HepG2 (cell line): ENCODE results near the gene MVK. TPM values are rescaled to one million over a fixed set of nuclear protein-coding genes. Genes with fewer than 3 reads are reported as not detected.

Experiments used
- ARID4A ChIP-seq: sonication (generic); formaldehyde crosslinking; IDR thresholded peaks from 2 replicates; pipeline ENCODE4 v1.5.0; 2020; ENCODE audit warnings: mild to moderate bottlenecking, missing genetic modification reagents, borderline replicate concordance
- EP300 ChIP-seq, 3 experiments: sonication (generic) in 1 of 3; formaldehyde crosslinking in 1 of 3; IDR thresholded peaks; 2 replicates each; pipeline versions ENCODE4 v1.5.1 to v1.6.1; 2011 to 2020; ENCODE audit warnings: low read depth in 2 of 3, low read length in 2 of 3, borderline replicate concordance in 1 of 3, improper control_type of control experiment in 1 of 3, mild to moderate bottlenecking in 1 of 3, missing genetic modification reagents in 1 of 3, moderate library complexity in 1 of 3
- HDAC1 ChIP-seq: sonication (generic); formaldehyde crosslinking; IDR thresholded peaks from 2 replicates; pipeline ENCODE4 v1.5.1; 2020; ENCODE audit warnings: mild to moderate bottlenecking, missing genetic modification reagents
- MTF2 ChIP-seq: sonication (generic); formaldehyde crosslinking; IDR thresholded peaks from 2 replicates; pipeline ENCODE4 v1.5.0; 2020; ENCODE audit warnings: missing genetic modification reagents, borderline replicate concordance
- NONO ChIP-seq, 2 experiments: fragments of 450-650 bp in 1 of 2; sonication (generic) in 1 of 2; formaldehyde crosslinking in 1 of 2; IDR thresholded peaks in 1 of 2; conservative IDR thresholded peaks in 1 of 2; 2 replicates each; pipeline versions ENCODE4 v1.6.1 to v1.8.0; 2017 to 2022; ENCODE audit warnings: mild to moderate bottlenecking in 1 of 2, missing genetic modification reagents in 1 of 2, moderate library complexity in 1 of 2
- PBX2 ChIP-seq: IDR thresholded peaks from 2 replicates; pipeline ENCODE4 v1.6.1; 2016; ENCODE audit warnings: control low read depth
- PITX1 ChIP-seq: sonication (generic); formaldehyde crosslinking; IDR thresholded peaks from 2 replicates; pipeline ENCODE4 v1.5.1; 2020; ENCODE audit warnings: mild to moderate bottlenecking, missing genetic modification reagents
- RFX5 ChIP-seq: IDR thresholded peaks from 2 replicates; pipeline ENCODE4 v1.6.1; 2011; ENCODE audit warnings: low read depth, low read length, improper control_type of control experiment
- SP5 ChIP-seq: IDR thresholded peaks from 2 replicates; pipeline ENCODE4 v1.6.1; 2016; ENCODE audit warnings: low read depth, borderline replicate concordance
- UBTF ChIP-seq: sonication (generic); formaldehyde crosslinking; IDR thresholded peaks from 2 replicates; pipeline ENCODE4 v1.4.0; 2020; ENCODE audit warnings: mild to moderate bottlenecking, missing genetic modification reagents
- ZFP91 ChIP-seq: sonication (generic); formaldehyde crosslinking; IDR thresholded peaks from 2 replicates; pipeline ENCODE4 v1.9.0; 2022; ENCODE audit warnings: missing genetic modification reagents, mild to moderate bottlenecking, borderline replicate concordance
- ZFY ChIP-seq: sonication (generic); formaldehyde crosslinking; IDR thresholded peaks from 2 replicates; pipeline ENCODE4 v1.4.0; 2020; ENCODE audit warnings: missing genetic modification reagents
- ZNF777 ChIP-seq: sonication (generic); formaldehyde crosslinking; IDR thresholded peaks from 2 replicates; pipeline ENCODE4 v1.4.0; 2020; ENCODE audit warnings: missing genetic modification reagents
- ZSCAN29 ChIP-seq: sonication (generic); formaldehyde crosslinking; conservative IDR thresholded peaks from 2 replicates; pipeline ENCODE4 v1.4.0; 2020; ENCODE audit warnings: mild to moderate bottlenecking, missing genetic modification reagents
- polyA plus RNA-seq, 8 experiments: library from polyadenylated mRNA; depleted of rRNA in 3 of 8; stranded (reverse) in 7 of 8; unstranded in 1 of 8; fragments of >200 nt; fragmentation: Illumina TruSeq in 4 of 8; extraction: Trizol in 4 of 8; gene quantifications; 2 replicates each; pipeline versions ENCODE4 v1.2.1 to v1.2.3, GENCODE V29; 2011 to 2016; ENCODE audit warnings: low read depth in 4 of 8, missing spikeins in 1 of 8, mixed read lengths in 1 of 8; ENCODE audit not compliant: insufficient read depth in 1 of 8
- total RNA-seq, 5 experiments: library from RNA; depleted of rRNA; stranded (reverse); fragments of >200 nt; fragmentation: Illumina TruSeq; extraction: Trizol; gene quantifications; 2 replicates each; pipeline ENCODE4 v1.2.3, GENCODE V29; 2016; ENCODE audit warnings: low read depth in 1 of 5

Gene MVK
- total and polyA plus RNA-seq, 2 of the 13 experiments (the other 11 are each of a cell fraction or from before 2014, with no cell fraction given), result 11.6 to 66.9 TPM

GRCh38 chr12:109606320-109607028 is 32.9 kb downstream of the MVK start (continued):
- peak; percentile 43; the same call in 1 of the 2 replicates for TF ChIP-seq ZFP91
- TF ChIP-seq PBX2 (CRISPR knock-in tag), result peak; percentile 51
- TF ChIP-seq ZSCAN29 (CRISPR knock-in tag), result peak; percentile 70; the same call in 1 of the 2 replicates
- no peak for TF ChIP-seq HDAC1 (CRISPR knock-in tag)
- peak; percentile 98 for TF ChIP-seq PITX1 (CRISPR knock-in tag)
- TF ChIP-seq ZFY (CRISPR knock-in tag), result peak; percentile 39; the same call in 1 of the 2 replicates
- TF ChIP-seq EP300 (IDR thresholded peaks at IDR 0.05; ENCODE audit: low read depth in 2 of 2, low read length in 2 of 2), result peak in 1 of 2 experiments; percentile 13; a peak in 1 of 4 replicates
- TF ChIP-seq EP300 (CRISPR knock-in tag; IDR thresholded peaks at IDR 0.05; ENCODE audit: borderline replicate concordance), result no peak
- TF ChIP-seq ZNF777 (CRISPR knock-in tag), result no peak
- TF ChIP-seq MTF2 (CRISPR knock-in tag), result 0 out of 2 replicates have a peak, but pooled peaks have one; percentile 74
- TF ChIP-seq SP5 (CRISPR knock-in tag), result 0 out of 2 replicates have a peak, but pooled peaks have one; percentile 24
- no peak for TF ChIP-seq RFX5
- TF ChIP-seq UBTF (CRISPR knock-in tag), result peak; percentile 73
- TF ChIP-seq ARID4A (CRISPR knock-in tag), result peak; percentile 47; the same call in 1 of the 2 replicates
- TF ChIP-seq NONO (IDR thresholded peaks at IDR 0.05), result no peak
- TF ChIP-seq NONO (CRISPR knock-in tag; conservative IDR thresholded peaks at IDR 0.05), result no peak
